Erythroblast (primary cell): ENCODE data around the gene FBN3.

Source experiments
- GATA1 ChIP-seq: IDR thresholded peaks from 2 replicates; pipeline ENCODE4 v1.6.1; 2011; ENCODE audit warnings: low read depth, mild to moderate bottlenecking, control low read depth, low read length, moderate library complexity
- POLR2A ChIP-seq: IDR thresholded peaks from 2 replicates; pipeline ENCODE4 v1.6.1; 2011; ENCODE audit warnings: mild to moderate bottlenecking, low read length

DNA sequence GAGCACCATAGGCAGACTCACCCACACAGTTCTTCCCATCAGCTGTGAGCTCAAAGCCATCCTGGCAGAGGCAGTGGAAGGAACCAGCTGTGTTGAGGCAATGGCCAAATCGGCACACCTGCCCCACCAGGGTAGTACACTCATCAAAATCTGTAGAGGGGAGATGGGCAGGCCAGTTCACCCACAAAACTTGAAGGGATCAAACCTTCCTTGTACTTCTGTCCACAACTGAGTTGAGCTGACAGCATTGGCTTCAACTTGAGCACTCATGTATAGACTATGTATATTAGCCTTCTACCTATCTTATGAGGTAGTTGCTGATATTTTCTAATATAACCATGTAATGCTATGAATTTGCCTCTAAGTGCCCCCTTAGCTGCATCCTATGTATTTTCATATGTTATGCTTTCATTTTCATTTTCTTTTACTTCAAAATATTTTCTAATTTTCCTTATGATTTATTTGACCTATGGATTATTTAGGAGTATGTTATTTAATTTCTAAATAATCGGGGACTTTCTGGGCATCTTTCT, 54.0 kb downstream of the FBN3 start:
- TF ChIP-seq POLR2A (no peak), GATA1 (no peak)
